Subcutaneous adipose tissue (tissue), 4 donors: ENCODE measurements around the gene ZDHHC19. TPM values are rescaled to one million over a fixed set of nuclear protein-coding genes. Genes with fewer than 3 reads are reported as not detected.

Source experiments
- total RNA-seq, 4 donors: library from RNA; depleted of rRNA; stranded (reverse); fragments of >200 nt; gene quantifications; one replicate each; pipeline ENCODE4 v1.1.0, GENCODE V29; 2016
- TF ChIP-seq, protein P1 (sequence below): fragments of 450-650 bp; IDR thresholded peaks from one replicate; pipeline ENCODE4 v1.5.1; 2016; ENCODE audit warnings: low read depth, mild to moderate bottlenecking, control low read depth, antibody characterized with exemption, moderate library complexity

The ZDHHC19 gene
- total RNA-seq, 4 donors from 2014 or later, result not detected

DNA sequence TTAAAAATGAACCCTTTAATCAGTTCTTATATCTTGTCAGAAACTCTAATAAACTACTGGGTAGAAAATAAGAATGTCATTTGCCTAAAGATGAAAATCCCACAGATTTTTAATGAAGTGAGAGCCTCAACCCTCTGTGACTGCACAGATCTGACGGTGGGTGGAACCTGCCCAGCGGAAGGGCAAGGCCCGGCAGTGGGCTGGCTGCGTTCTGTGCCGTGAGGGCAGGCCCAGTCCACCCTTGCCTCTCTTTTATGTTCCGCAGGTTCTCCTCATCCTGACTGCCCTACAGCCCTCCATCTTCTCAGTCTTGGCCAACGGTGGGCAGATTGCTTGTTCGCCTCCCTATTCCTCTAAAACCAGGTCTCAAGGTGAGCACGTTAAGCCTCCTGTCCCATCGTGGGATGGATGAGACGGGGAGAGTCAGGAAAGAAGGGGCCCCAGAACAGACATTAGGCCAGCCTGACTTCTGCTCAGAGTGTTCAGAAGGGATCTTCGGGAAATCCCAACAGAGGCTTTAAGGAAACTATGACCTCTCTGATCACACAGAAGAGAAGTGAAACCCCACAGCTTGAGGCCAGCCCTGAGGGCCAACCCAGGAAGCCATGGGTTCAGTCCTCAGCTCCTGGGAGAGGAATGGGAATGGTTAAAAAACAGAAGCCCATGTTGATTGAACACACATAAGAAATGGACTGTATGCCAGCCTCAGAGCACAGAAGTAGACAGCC lies 21.1 kb upstream of the ZDHHC19 start:
- TF ChIP-seq, protein P1, sequence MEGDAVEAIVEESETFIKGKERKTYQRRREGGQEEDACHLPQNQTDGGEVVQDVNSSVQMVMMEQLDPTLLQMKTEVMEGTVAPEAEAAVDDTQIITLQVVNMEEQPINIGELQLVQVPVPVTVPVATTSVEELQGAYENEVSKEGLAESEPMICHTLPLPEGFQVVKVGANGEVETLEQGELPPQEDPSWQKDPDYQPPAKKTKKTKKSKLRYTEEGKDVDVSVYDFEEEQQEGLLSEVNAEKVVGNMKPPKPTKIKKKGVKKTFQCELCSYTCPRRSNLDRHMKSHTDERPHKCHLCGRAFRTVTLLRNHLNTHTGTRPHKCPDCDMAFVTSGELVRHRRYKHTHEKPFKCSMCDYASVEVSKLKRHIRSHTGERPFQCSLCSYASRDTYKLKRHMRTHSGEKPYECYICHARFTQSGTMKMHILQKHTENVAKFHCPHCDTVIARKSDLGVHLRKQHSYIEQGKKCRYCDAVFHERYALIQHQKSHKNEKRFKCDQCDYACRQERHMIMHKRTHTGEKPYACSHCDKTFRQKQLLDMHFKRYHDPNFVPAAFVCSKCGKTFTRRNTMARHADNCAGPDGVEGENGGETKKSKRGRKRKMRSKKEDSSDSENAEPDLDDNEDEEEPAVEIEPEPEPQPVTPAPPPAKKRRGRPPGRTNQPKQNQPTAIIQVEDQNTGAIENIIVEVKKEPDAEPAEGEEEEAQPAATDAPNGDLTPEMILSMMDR, result no peak

DNA sequence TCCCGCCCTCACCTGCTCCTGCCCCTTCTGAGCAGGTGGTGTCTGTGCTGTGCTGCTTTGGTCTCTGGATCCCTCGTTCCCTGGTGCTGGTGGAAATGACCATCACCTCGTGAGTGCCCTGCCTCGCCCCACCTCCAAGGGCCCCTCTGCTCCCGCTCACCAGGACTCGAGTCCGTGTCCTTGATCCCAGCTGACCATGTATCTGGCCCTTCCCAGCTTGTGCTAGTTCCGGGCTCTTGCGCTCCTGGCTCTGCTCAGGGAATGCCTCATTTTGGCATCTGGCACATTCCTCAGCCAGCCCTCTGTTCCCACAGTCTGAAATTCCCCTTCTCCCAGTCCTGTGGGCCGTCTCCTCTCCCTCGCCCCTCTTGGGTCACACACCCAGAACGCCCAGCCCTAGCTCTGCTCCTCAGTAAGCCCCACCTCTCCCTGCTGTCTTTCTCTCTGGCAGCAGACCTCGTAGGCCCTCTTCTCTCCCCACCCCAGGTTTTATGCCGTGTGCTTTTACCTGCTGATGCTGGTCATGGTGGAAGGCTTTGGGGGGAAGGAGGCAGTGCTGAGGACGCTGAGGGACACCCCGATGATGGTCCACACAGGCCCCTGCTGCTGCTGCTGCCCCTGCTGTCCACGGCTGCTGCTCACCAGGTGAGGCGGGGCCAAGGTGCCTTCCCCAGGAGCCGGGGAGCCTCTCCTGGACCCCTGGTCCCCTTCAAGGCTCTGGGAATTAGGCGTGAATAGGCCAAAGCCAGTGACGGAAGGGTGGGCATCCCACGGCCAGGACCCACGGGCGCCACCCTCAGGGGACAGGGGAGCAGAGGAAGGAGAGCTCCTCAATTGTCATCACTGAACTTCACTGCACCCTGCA lies 16.7 kb upstream of the ZDHHC19 start:
- TF ChIP-seq, protein P1, result no peak

DNA sequence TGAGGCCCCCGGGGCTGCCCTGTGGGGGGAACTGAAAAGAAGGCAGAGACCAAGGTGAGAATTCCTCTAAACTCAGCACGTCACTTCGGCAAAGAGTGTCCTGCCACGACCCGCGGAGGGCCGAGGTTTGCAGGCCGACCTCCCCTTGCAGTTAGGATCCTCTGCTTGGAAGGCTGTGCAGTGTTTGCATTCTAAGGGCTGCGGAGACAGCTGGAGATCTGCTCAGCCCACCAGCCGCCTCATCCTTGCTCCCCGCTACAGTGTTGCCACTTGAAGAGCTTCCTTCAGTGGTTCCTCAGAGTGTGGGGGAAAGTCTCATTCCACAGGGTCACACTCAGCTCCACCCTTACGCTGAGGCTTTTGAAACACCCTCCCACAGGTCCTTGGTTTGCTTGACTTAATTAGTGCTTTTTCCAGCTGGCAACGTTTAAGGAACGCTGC lies 15.9 kb upstream of the ZDHHC19 start:
- TF ChIP-seq, protein P1, result no peak

DNA sequence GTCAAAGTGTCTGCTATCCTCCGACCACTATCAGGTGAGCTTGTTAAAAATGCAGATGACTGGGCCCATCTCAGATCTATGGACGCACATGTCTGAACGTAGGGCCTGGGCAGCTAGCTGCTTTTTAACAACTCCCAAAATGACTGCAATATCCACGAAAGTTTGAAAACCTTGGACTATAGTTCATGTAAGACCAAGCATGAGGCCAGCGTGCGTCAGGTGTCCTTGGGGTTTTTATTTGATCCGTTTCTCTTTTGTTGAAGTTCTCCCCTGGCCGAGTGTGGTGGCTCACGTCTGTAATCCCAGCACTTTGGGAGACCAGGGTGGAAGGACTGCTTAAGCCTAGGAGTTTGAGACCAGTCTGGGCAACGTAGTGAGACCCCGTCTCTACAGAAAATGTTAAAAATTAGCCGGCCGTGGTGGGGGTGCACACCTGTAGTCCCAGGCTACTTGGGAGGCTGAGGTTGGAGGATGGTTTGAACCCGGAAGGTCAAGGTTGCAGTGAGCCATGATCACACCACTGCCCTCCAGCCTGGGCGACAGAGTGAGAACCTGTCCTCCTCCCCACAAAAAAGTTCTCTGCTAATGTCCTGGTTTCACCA lies 14.7 kb upstream of the ZDHHC19 start:
- TF ChIP-seq, protein P1, result no peak

DNA sequence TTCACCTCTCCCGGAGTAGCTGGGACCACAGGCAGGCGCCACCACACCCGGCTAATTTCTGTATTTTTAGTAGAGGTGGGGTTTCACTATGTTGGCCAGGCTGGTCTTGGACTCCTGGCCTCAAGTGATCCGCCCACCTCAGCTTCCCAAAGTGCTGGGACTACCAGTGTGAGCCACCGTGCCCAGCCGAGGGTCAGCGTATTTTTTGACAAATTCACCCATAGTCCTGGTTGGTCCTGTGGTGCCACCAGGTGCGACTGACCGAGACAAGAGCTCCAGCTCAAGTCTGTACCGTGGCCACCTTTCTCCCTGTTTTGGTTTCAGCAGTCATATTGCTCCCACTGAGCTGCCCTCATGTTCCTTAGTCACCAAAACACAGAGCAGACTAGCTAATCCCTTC lies 13.9 kb upstream of the ZDHHC19 start:
- TF ChIP-seq, protein P1, result no peak

DNA sequence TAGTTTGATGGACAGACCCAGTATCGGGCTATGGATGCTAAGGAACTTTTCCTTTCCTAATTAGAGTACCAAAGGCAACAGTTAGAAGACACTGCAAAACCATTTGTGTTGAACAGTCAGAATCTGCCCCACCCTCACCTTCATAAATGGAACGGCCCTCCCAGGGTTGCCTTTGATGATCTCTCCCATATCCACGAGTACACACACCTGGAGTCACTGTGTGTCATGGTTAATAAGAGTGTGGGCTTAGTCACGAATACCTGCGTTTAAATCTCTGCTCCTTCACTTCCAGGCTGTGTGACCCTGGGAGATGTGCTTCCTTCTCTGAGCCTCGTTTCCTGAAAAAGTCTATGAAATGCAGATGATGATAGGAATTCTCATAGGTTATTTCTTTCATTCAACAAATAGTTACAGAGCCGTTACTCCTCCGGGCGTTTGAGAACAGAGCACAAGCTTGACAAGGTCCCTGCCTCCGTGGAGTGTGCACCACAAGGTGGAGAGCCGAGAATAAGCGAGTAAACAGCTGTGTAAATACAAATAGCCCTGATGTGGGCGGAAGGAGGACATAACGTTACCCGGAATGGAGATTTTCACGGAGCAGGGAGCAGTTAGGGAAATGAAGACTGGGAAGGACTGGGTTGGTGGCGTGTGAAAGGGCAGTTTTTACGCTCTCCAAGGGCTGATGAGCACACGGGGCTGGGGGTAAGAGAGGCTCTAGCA lies 11.8 kb upstream of the ZDHHC19 start:
- TF ChIP-seq, protein P1, result no peak
